KOPT-K1 (cell line): ENCODE measurements around the gene RHOXF1.
"Not testable (repeated sequence)": the region's sequence is repeated elsewhere in the genome, so short reads cannot be mapped to it uniquely, and the experiment has no call there.

Source experiments
- H3K27ac ChIP-seq: fragments of 200-600 bp; sonication (generic); 2 replicates; pipeline ENCODE4 v1.5.1; 2016; ENCODE audit warnings: antibody characterized with exemption, mild to moderate bottlenecking, low read depth, low read length; ENCODE audit not compliant: poor library complexity, severe bottlenecking
- H3K36me3 ChIP-seq: fragments of 200-600 bp; sonication (generic); 2 replicates; pipeline ENCODE4 v1.5.1; 2017; ENCODE audit warnings: antibody characterized with exemption, mild to moderate bottlenecking, low read length, moderate library complexity; ENCODE audit not compliant: insufficient read depth
- H3K9me3 ChIP-seq: fragments of 200-600 bp; sonication (generic); 2 replicates; pipeline ENCODE4 v1.5.1; 2017; ENCODE audit warnings: antibody characterized with exemption, low read length, mild to moderate bottlenecking; ENCODE audit not compliant: insufficient read depth, poor library complexity, severe bottlenecking

Gene RHOXF1, protein sequence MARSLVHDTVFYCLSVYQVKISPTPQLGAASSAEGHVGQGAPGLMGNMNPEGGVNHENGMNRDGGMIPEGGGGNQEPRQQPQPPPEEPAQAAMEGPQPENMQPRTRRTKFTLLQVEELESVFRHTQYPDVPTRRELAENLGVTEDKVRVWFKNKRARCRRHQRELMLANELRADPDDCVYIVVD

GRCh38 chrX:120115438-120115963 is at the start of gene RHOXF1:
TSS of gene RHOXF1 (minus strand) at chrX:120115913. CDS start at chrX:120115862, 51 bp downstream.
- Histone ChIP-seq H3K36me3 (no peaks in the 10 kb centered on the region), H3K9me3 (no peaks in the 10 kb centered on the region), H3K27ac (no peak within 1 kb of the TSS)

DNA sequence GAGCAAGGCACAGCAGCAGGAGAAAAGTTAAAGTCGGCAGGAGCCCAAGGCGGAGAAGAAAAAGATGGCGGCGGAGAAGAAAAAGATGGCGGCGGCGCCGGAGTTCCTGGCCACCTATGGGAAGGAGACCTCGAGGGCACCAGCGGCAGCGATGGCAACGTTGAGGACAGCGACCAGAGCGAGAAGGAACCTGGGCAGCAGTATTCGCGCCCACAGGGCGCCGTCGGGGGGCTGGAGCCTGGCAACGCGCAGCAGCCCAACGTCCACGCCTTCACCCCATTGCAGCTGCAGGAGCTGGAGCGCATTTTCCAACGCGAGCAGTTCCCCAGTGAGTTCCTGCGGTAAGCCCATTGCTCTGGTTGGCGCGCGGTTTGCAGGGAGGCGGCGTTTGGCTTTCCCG is 43.4 kb upstream of the RHOXF1 start:
- not testable (repeated sequence) for H3K9me3 ChIP-seq, H3K27ac ChIP-seq, H3K36me3 ChIP-seq

- H3K36me3 ChIP-seq, H3K27ac ChIP-seq, H3K9me3 ChIP-seq: not testable (repeated sequence)
Observed at GRCh38 chrX:120158313-120158712, 42.6 kb upstream of the RHOXF1 start, which contains the start of gene RHOXF2. TSS of gene RHOXF2 (plus strand) at chrX:120158613. CDS start at chrX:120158751, 138 bp downstream.

DNA sequence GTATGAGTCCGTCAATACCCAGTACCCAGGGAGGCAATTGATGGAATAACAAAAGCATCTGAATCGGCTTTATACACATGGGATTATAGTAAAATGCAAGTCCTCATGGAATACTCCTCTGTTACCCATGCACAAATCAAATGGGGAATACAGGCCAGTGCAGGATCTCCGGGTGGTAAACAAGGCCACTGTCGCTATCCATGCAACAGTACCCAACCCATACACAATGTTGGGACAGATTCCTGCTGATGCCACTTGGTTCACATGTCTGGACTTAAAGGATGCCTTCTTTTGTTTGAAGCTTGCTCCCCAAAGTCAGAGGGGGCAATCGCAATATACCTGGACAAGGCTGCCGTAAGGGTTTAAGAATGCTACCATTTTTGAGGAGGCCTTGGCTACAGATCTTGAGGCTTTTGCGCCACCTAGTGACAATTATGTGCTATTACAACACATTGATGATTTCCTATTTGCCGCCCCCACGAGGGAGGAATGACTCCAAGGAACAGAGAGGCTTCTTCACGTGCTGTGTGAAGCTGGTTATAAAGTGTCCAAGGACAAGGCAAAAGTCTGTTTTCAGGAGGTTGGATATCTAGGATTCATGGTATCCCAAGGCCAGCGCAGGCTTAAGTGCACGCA is 34.5 kb upstream of the RHOXF1 start:
- H3K36me3 ChIP-seq, H3K27ac ChIP-seq, H3K9me3 ChIP-seq: not testable (repeated sequence)

DNA sequence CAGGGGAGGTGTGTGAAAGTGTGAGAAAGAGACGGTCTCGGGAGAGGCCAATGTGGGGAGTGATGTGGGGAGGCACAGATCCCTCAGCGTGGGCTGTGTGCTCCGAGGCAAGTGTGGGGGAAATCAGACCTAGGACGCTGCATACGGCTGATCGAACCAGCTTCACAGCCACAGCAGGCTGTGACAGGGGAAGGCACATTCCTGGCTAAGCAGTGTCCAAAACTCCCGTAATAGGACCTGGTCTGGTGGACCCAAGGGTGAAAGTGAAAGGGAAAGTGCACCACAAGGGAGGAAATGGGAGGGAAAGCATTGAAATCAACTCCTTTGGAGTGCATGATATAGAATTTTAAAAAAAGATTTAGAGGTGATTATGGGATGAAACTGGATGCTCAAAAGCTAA is 31.8 kb upstream of the RHOXF1 start:
- H3K9me3 ChIP-seq, result peaks cover 9% of the 10 kb centered on the region
- no peaks in the 10 kb centered on the region for H3K36me3 ChIP-seq
- no peak overlapping the region for H3K27ac ChIP-seq

DNA sequence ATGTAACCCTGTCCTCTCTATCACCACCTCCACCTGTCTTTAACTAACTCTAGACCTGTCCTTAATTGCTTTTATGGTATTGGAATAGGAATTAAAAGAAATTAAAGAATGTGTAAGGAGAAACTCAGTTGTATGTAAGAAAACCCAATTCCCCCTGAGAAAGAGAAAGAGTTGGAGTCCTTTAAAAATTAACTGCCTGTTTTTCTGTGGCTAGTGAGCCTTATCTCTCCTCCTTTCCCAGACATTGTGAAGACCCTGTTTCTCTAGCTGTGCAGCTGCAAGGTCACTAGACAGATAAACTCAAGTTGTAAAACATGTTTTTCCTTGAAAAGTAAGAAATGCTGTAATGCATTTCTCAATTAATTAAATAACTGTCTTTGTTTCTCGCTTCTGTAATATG is 30.6 kb upstream of the RHOXF1 start:
- not testable (repeated sequence) for H3K9me3 ChIP-seq, H3K27ac ChIP-seq, H3K36me3 ChIP-seq

DNA sequence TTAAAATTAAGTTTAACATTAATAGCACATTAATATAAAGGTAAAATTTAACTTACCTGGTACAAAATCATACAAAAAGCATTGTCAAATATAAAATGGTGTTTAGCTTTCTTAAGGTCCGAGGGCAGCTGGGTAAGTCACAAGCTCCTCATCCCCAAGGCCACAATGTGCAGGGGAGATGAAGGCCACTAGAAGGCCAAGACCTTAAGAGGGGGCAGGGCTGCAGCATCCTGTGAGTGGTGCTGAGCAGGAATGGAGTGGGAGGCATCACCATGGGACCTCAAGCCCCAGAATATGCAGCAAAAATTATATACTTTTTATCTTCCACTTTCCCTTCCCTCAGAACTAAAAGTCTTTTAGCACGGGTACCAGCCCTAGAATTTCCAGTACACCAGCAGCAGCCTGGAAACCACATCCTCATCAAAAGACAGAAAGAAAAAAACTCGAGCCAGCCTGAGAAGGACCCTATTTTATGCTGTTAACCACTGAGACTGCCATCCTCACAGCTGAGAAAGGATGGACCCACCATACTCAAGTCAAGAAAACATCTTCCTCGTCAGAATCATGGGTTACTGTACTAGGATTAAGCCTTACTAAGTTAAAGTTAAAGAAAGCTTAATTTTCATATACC is 29.7 kb upstream of the RHOXF1 start:
- H3K36me3 ChIP-seq, result no peaks in the 10 kb centered on the region
- no peak overlapping the region for H3K27ac ChIP-seq
- peaks cover 9% of the 10 kb centered on the region for H3K9me3 ChIP-seq

GRCh38 chrX:120144178-120144844 is 28.6 kb upstream of the RHOXF1 start:
- no peak overlapping the region for H3K27ac ChIP-seq
- H3K36me3 ChIP-seq, result no peaks in the 10 kb centered on the region
- H3K9me3 ChIP-seq, result peaks cover 9% of the 10 kb centered on the region

- Histone ChIP-seq H3K9me3 (no peaks in the 10 kb centered on the region), H3K27ac (no peak overlapping the region), H3K36me3 (no peaks in the 10 kb centered on the region)
Observed at GRCh38 chrX:120140293-120140981, 24.7 kb upstream of the RHOXF1 start.

DNA sequence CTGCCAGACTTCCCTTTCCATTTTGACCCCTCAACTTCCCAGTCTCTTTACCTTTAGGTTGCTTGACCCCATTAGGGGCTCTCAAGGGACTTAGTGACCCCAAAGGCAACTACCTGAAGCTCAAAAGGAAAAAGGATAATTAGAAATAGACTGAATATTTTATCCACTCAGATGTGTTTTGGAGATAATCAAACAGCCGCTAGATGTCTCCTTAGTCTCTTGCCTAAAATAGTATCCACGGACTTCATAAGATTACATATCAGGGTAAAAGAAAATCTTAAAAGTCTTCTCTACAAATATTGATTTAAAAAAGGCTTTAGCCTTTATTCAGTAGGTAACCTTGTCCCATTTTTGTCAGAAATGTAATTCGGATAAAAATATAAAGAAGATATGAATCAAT is 21.7 kb upstream of the RHOXF1 start:
- no peak overlapping the region for H3K27ac ChIP-seq
- no peaks in the 10 kb centered on the region for H3K36me3 ChIP-seq
- H3K9me3 ChIP-seq, result no peaks in the 10 kb centered on the region

GRCh38 chrX:120136840-120137239 is 21.1 kb upstream of the RHOXF1 start:
- Histone ChIP-seq H3K36me3 (no peaks in the 10 kb centered on the region), H3K9me3 (no peaks in the 10 kb centered on the region), H3K27ac (no peak overlapping the region)

DNA sequence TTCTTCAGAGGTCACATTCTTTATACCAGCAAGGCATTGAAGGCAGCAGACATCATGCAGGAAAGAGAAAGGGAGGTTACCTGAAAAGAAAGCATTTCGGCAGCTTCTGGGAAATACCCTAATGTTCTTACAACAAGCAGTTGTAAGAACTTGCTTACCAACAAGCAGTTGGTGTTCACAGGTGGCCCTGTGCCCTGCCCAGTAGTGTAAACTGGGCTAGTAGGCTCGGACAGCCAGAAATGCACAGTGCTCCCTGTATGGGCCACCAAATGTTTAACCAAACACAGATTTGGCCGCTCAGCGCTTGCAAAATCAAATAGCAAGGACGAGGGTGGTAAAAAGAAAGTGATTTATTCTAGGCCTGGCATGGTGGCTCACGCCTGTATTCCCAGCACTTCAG is 20.4 kb upstream of the RHOXF1 start:
- Histone ChIP-seq H3K36me3 (no peaks in the 10 kb centered on the region), H3K27ac (no peak overlapping the region), H3K9me3 (no peaks in the 10 kb centered on the region)

DNA sequence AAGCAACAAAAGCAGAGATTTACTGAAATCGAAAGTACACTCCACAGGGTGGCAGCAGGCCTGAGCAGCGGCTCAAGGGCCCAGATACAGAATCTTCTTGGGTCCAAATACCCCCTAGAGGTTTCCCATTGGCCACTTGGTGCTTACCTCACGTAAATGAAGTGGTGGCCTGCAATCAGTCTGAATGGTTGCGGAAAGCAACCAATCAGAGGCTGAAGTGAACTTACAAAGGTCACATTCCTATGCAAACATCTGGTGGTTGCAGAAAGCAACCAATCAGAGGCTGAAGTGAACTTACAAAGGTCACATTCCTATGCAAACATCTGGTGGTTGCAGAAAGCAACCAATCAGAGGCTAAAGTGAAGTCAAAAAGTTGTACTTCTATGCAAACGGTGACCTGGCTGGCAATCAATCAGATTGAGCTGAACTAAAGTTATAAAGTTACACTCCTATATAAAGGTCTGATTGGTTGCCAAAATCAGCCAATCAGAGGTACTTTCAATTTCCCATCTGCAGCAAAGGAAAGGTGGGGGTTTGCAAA is 12.7 kb upstream of the RHOXF1 start:
- H3K9me3 ChIP-seq, H3K36me3 ChIP-seq, H3K27ac ChIP-seq: not testable (repeated sequence)

- Histone ChIP-seq H3K36me3 (no peaks in the 10 kb centered on the region), H3K9me3 (no peaks in the 10 kb centered on the region)
Observed at GRCh38 chrX:120125444-120125843, 9.7 kb upstream of the RHOXF1 start.

GRCh38 chrX:120120223-120120622 is 4.5 kb upstream of the RHOXF1 start:
- Histone ChIP-seq H3K36me3 (no peaks in the 10 kb centered on the region), H3K9me3 (no peaks in the 10 kb centered on the region), H3K27ac (no peak overlapping the region)

More at GRCh38 chrX:120125444-120125843, 9.7 kb upstream of the RHOXF1 start:
- no peak overlapping the region for H3K27ac ChIP-seq
